Activated CD4-positive, CD25-positive, alpha-beta regulatory T cell treated with anti-CD3 and anti-CD28 coated beads, Interleukin-2, amount 50 U/mL, for 72 hours (primary cell): ENCODE results near the gene EN1.

Source experiments
- DNase-seq: peaks from one replicate; pipeline ENCODE4 v3.0.0; 2021

EN1 gene

DNA sequence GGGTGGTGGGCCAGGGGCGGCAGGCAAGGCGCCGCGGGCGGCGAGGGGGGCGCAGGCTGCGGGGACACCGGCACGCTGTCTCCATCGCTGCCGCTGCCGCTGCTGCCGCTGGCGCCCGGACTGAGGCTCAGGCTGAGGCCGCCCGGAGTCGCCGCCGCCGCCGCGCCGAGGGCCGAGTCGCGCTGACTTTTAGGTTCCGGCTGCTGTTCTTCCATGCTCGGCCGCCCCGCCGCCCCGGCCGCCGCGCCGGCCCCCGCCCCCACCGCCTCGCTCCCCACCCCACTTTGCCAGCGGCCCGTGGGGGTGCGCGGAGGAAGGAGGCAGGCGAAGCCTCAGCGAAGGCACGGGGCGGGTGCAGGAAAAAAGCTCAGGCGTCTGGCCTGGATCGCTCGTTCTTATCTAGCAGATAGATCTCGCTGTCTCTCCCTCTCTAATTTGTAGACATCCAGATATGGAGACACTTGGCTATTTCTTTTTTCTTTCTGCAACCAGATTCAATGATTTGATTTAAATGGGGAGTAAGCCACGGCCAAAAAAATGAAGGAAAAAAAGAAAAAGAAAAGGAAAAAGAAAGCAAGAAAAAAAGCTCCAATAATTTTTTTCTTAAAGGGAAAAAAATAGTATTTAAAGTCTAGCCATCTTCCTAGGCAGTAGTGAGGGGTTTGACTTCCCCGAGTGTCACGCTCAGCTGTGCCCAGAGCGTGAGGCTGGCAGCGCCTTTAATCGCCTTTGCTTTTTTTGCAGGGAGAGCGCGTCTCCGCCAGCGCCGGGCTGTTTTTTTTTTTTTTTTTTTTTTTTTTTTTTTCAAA lies at the start of gene EN1:
Gene EN1 (minus strand): TSS at position 696 of the 809 bp plus-strand sequence. CDS start 481 bp downstream, at position 215.
- no peak for DNase-seq

GRCh38 chr2:118893100-118893499 lies 45.7 kb upstream of the EN1 start:
- no peak for DNase-seq

GRCh38 chr2:118889995-118890394 lies 42.5 kb upstream of the EN1 start:
- no peak for DNase-seq

DNA sequence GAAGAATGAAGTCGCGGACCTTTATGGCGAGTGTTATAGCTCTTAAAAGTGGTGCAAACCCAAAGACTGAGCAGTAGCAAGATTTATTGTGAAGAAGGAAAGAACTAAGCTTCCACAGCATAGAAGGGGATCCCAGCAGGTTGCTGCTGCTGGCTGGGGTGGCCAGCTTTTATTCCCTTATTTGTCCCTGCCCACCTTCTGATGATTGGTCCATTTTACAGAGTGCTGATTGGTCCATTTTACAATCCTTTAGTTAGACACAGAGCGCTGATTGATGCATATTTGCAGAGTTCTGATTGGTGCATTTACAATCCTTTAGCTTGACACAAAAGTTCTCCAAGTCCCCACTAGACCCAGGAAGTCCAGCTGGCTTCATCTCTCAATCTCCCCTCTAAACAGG lies 36.3 kb upstream of the EN1 start:
- DNase-seq: no peak

DNA sequence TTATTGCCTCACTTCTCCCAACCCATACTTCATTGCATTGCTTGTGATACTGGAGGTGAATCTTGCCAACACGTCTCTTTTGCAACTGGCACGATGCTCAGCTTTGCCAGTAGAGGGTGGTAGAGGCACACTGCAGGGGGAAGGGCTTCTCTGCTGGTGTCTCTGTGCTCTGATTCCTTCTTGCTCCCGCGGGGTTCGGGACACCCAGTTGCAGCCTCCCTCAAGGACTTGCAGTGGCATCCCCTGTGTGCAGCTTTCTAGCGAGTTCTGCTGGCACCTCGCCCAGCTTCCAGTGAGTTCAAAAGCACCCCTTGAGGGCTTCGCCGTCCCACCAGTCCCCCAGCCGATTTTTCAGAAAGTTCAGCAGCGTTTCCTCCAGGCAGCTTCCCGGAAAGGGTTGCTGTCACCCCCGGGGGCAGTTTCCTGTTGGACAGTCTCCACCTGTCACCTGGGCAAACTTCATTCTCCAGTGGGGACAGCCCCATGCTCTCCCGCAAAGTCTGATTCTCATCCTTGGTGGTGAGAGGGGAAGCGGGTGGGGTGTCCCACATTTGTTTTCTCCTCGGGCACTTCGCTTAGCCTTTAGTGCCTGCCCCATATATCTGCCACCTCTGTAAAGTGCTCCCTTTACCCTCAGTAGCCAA lies 35.4 kb upstream of the EN1 start:
- DNase-seq: peak; percentile 48

- peak; percentile 62 for DNase-seq
These were observed 34.2 kb upstream of the EN1 start for GRCh38 chr2:118881490-118882129.

DNA sequence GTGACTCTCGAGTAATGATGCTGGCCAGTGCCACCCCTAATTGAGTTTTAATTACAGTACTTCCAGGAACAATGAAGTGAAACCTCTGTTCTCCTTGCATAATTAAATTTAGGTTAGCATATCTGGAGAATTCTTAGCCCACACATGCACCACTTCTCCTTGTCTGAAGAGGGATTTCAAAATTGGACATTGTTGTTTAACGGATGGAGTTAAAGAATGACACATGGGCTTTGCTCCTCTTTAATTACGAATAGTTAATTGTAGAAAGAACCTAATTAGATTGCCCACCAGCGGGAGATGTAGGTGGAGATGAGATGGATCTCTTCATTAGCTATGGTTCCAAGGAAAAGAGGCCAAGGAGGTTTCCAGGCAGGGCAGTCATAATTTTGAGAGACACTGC lies 33.1 kb upstream of the EN1 start:
- no peak for DNase-seq

- no peak for DNase-seq
These were observed 31.2 kb upstream of the EN1 start for GRCh38 chr2:118878531-118879149.

DNA sequence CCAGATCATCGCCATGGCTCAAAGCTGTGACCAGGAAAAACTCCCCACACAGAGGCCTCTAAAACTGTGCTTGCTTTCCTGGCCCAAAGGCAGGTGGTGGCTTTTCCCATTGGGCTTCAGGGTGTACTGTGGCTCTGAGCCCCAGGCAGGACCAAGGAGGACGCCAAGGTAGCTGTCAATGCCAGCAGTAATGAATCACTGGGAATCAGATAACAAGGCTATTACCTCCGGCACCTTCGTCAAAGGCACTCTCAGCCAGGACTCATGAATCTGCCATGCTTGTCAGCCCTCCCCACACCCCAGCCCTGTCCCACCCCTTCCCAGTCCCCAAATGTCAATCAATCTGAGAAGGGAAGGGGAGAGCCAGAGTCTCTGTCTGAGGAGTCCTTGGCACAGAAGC lies 27.9 kb upstream of the EN1 start:
- DNase-seq: no peak

DNA sequence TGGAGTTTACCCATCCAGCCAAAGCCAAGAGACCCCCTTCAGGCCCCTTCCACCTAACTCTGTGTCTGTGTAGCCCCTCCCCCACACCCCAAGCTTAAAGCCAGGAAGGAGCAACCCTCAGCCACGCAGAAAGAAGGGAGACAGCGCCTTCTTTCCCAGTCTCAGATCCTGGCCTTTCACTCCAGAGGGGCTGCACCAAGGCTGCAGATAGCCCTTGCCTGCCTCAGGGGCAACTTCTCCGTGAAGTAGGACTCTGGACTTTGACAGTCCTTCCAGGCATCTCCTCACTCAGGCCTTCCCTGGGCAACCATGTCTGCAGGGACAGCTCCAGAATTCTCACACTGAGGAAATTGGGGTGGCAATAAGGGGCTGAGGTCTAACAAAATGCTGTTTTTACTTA lies 26.9 kb upstream of the EN1 start:
- DNase-seq: no peak

- no peak for DNase-seq
These were observed 17.7 kb upstream of the EN1 start for GRCh38 chr2:118865106-118865505.

DNA sequence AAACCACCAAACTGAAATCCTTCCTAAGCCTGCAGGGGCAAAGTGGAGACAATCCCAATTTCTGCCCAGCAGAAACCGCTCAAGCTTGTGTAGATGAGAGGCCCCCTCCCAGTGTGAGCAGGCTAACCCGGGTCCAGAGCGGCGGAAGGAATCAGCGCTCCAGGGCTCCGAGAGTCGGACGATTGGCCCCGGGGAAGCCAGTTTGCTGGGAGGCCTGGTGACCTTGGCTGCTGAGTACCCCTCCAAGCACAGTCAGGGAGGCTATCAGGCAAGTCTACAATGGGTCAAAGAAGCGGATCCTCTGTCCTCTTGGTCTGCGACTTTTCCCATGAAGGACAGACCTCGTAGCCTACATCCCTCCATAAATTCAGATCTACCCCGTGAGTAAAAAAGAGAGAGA lies 16.8 kb upstream of the EN1 start:
- no peak for DNase-seq

DNA sequence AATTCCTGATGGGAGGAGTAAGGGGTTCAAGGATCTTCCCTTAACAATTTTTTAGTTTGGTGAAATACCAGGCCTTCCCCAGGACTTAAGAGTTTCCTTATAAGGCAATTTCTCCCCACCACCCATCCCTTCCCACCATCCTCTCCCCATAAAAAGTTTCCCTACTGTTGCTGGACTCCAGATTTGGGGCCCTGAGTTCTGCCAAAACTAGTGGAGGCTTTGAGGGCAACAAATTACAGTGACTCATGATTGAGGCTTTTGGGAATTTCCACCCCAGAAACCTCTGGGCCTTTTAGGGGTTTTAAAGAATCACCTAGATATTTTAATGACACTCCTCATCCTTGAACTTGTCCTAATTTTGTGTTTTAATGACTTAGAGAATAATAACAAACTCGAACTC lies 14.3 kb upstream of the EN1 start:
- DNase-seq: no peak

DNA sequence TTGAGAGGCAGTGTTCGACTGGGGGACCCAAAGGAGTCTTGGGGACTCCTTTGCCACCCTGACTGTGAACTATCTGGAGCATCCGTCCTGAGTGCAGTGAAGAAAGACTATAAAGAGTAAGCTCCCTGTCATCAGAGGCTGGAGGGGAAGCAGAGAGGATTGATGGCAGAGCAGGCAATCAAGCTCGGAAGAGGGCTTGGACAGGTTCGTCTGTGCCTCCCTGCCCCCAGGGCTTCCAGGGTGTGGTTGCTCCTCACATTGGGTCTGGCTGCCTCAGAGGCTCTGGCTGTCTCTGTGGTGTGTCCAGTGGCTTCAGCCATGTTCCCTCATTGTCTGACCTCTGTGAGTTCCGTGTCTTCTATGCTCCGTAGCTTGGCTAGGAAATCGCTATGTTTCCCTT lies 13.8 kb upstream of the EN1 start:
- no peak for DNase-seq

GRCh38 chr2:118860506-118860905 lies 13.1 kb upstream of the EN1 start:
- no peak for DNase-seq

DNA sequence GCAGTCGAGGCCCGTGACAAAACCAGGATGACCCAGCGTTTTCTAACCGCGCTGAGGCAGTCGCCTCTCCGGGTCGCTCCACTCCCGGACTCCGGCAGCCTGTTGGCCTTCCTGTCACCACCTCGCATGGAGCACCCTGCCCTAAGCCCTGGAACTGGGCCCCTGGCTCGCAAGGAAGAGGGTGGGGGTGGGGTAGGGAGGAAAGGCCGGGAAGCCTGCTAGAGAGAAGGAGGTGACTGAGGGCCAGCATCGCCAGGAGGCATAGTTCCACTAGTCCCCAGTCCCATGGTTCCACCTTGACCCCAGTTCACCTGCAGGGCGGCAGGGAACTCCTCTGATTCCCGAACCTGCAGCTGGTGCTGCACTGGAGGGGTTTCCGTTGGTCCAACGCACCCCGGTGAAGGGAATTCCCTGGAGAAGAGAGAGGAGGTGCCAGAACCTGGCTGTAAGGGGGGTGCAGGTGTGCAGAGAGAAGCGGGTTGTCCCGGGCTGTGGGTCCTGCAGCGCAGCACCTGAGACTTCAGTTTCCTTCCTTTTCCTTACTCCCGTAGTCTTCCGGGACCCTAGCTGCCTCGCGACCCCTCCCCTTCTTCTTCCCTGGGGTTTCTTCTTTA lies 11.8 kb upstream of the EN1 start:
- no peak for DNase-seq

DNA sequence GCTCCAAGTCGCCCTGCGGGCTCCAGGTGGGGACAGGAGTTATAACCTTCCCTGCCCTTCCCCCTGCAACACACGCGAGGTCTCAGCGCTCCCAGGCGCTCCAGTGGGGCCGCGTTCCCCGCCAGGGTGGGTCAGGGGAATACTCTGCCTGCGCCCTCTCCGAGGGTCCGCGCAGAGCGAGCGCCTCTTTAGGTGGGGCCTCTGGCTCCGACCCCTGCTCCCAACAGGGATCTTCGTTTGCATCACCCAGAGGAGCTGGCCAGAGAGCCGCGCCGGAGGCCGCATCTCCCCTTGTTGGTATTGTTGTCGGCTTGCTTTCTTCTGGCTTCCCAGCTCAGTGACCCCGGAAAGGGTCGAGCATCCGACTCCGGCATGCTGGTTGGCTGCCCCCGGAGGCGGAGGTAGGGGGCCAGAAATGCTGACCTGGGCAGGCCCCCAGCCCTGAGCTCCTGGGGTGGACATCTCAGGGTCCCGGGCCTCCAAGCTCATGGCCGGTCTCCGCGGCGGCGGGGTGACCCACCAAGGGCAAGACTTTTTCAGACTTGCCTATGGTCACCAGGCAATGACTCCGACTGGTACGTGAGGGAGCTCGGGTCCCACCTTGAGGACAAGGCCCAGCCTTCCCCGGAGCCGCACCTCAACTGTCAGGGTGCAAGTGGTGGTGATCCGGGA lies 11.2 kb upstream of the EN1 start:
- no peak for DNase-seq

DNA sequence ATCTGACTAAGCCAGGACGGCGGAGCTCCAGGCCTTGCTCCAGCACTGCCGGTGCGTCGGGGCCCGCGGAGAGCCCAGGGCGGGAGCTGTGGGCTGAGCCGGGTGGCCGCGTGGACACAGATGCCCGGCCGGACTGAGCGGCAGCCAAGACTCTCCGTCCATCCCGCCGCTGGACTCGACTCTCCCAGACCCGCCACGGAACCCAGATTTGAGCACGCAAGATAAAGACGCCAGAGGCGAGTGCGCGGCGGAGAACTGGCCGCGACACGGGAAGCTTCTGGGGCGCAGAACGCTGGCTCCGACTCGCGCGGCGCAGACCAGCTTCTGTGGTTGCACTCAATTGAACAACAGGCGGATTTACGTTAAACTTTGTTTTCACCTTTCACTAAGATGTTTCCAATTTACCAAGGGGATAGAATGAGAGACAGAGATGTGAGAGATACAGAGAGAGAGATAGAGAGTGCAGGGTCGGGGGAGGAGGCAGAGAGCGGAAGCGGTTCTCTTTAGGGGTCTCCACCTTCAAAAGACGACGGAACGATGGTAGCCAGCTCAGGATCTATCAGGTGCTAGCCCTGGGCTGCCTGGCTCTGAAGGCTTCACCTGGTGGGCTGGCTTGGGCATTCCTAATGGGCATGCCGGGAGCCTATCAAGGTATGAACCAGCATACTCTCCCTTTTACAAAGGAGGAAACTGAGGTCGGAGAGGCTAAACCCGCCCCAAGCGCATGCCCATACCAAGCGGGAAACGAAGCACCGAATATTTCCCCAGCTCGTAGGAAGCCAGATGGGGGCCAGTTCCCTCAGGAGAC lies 10.4 kb upstream of the EN1 start:
- DNase-seq: no peak

GRCh38 chr2:118856978-118857676 lies 9.7 kb upstream of the EN1 start:
- no peak for DNase-seq

GRCh38 chr2:118856330-118856977 lies 9.0 kb upstream of the EN1 start:
- no peak for DNase-seq
